ENCODE measurements around the gene ZNF608.

Gene ZNF608

GRCh38 chr5:124738681-124739633 lies 7.5 kb downstream of the ZNF608 start (continued):
- TF ChIP-seq PATZ1 (CRISPR knock-in tag; IDR thresholded peaks at IDR 0.05; ENCODE audit: borderline replicate concordance) (no peak), ZFP3 (CRISPR knock-in tag; IDR thresholded peaks at IDR 0.05) (0 out of 2 replicates have a peak, but pooled peaks have one; percentile 25), POU6F1 (CRISPR knock-in tag; IDR thresholded peaks at IDR 0.05; ENCODE audit: borderline replicate concordance, low read depth) (no peak), ISL1 (CRISPR knock-in tag; IDR thresholded peaks at IDR 0.05) (peak; percentile 93)

DNA sequence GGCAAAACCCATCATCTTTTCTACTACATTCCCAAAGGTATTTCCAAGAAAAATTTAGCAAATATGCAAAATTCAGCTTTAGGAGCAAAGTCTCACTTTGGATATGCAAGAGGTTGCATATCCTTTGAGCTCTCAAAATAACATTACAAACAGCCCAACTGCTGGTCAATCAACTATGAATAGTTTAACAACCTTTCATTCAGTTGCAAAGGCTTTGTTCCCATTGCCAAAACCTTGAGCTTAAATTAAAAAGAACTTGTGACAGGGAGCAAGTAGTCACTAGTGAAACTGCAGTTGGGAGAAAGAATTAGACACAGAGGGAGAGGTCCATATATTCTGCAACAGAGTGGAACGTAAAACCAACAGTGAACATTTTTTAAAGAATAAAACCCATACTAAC lies 8.8 kb downstream of the ZNF608 start:
- ATAC-seq = no peak
- TF ChIP-seq CSDC2 (CRISPR knock-in tag; IDR thresholded peaks at IDR 0.05) (no peak), ZC3H10 (CRISPR knock-in tag; IDR thresholded peaks at IDR 0.05) (no peak), CSRNP3 (CRISPR knock-in tag; IDR thresholded peaks at IDR 0.05) (no peak), ZFP30 (CRISPR knock-in tag; IDR thresholded peaks at IDR 0.05) (no peak)

DNA sequence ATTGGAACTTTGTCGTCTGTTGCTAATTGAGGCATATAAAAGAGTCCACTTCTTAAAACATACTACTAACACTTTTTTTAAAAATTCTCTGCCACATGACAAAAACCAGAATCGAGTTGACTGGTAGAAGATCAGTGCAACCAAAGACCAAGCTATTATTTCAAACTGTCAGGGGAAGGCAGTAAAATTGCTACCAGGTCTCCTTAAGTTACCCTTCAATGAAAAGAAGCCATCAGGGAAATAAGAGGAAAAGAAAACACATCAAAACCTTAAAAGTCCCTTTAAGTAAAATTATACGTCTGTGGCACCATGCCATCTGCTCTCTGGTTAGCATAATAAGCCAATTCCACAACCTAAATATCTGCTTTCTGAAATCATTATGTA lies 9.6 kb downstream of the ZNF608 start:
- TF ChIP-seq BACH2 (CRISPR knock-in tag; IDR thresholded peaks at IDR 0.05; ENCODE audit: borderline replicate concordance) (no peak), TOX (CRISPR knock-in tag; IDR thresholded peaks at IDR 0.05; ENCODE audit: borderline replicate concordance) (no peak), PATZ1 (CRISPR knock-in tag; IDR thresholded peaks at IDR 0.05; ENCODE audit: borderline replicate concordance) (no peak), POU6F1 (CRISPR knock-in tag; IDR thresholded peaks at IDR 0.05; ENCODE audit: borderline replicate concordance, low read depth) (no peak), ZNF8 (CRISPR knock-in tag; IDR thresholded peaks at IDR 0.05) (no peak), OSR1 (CRISPR knock-in tag; IDR thresholded peaks at IDR 0.05) (no peak), RARB (CRISPR knock-in tag; IDR thresholded peaks at IDR 0.05) (no peak), ZNF70 (CRISPR knock-in tag; IDR thresholded peaks at IDR 0.05) (no peak), TCF4 (CRISPR knock-in tag; IDR thresholded peaks at IDR 0.05; ENCODE audit: borderline replicate concordance) (no peak), ZC3H10 (CRISPR knock-in tag; IDR thresholded peaks at IDR 0.05) (no peak), ARNTL (CRISPR knock-in tag; IDR thresholded peaks at IDR 0.05; ENCODE audit: borderline replicate concordance, low read depth) (no peak), SNAI2 (CRISPR knock-in tag; IDR thresholded peaks at IDR 0.05) (no peak), GLIS3 (CRISPR knock-in tag; IDR thresholded peaks at IDR 0.05) (no peak), ISL1 (CRISPR knock-in tag; IDR thresholded peaks at IDR 0.05) (no peak)
- ATAC-seq = no peak

Data from SK-N-SH treated with all-trans-retinoic acid at 6 μM for 48 hours (cell line).